ENCODE data around the gene NUDT16.

DNA sequence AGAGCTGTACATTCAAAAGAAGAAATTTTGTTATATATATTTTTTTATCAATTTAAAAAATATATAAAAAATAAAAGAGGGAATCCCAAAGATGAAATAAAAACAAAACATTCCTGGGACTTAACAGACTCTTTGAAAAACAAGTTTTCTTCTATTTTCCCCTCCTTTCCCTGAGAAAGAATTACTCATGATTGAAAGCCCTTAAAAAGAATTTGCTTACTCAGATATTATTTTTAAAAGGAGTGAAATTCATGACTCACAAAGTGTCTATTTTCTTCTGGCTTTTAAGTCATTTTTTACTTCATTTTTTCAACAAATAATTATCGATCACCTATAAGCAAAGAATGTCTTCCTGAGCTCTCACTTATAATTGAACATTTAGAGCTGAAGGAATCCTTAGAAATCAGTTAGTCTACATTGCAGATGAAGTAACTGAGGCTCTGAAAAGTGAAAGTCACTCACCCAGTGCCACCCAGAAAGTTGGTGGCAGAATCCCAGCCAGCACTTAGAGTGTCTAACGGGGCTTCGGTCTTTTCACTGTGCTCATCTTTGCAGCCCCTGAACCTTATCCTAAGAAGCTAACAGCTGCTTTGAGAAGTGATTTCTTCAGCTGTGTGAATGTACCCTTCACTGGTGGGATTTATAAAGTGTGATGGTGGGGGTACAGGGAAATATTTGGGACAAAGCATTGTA lies 42.5 kb upstream of the NUDT16 start:
- TF ChIP-seq CTCF (IDR thresholded peaks at IDR 0.05) (no peak), EP300 (IDR thresholded peaks at IDR 0.05) (no peak)

Data from suprapubic skin (tissue), 3 donors.